GM19035 (cell line): ENCODE measurements around the gene SLC26A9.

ENCODE experiments used
- ATAC-seq: cut with Tn5 transposase; IDR thresholded peaks from one replicate; pipeline ENCODE4 v1.9.1; 2021; ENCODE audit not compliant: unreplicated experiment

The SLC26A9 gene

DNA sequence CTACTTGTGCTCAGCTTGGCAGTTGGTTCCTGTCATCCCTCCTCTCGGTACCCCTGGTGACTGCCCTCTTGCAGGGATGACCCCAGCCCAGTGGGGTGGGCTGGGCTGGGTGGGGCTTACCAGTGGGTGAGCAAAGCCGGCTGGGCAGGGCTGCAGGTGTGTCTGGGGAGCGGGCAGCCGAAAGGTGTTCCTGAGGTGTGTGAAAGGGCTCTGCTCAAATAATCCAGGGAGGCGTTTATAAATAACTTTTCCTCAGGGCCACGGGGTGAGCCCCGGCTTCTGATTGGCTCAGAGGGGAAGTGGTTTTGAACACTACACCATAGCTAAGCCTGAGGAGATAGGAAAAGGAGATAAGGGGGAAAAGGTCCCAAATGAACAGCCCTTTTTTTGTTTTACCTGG is at the start of gene SLC26A9:
Gene SLC26A9, minus strand, starts transcription at position 212 of the 400 bp plus-strand sequence. CDS start 7,636 bp downstream, outside the sequence.
- no peak for ATAC-seq

DNA sequence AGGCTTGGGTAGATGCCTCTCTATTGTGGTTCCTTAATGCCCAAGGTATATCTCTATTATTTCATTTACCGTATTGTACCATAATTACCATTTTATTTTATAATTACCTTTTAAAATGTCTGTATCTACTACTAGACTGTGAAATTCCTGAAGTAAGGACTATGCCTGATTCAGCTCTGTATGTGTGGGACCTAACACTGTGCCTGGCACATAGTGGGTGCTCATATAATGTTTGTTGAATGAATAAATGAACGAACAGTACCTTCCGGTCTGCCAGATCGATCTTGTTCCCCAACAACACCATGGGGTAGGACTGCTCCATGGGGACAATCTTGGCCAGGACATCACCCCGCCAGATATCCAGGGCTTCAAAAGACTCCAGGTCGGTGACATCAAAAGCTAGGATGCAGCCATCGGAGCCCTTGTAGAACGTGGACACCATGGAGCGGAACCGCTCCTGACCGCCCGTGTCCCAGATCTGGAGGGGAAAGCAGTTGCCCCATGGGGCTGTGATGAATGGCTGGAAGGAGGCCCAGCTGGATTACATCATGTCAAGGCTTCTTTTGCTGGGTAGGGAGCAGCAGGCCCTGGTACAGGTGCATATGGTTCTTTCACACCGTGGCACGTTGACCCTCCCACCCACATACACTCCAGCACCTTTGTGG is 49.1 kb upstream of the SLC26A9 start:
- ATAC-seq: no peak

GRCh38 chr1:205991237-205991636 is 48.0 kb upstream of the SLC26A9 start:
- no peak for ATAC-seq

GRCh38 chr1:205990226-205990625 is 47.0 kb upstream of the SLC26A9 start:
- no peak for ATAC-seq

DNA sequence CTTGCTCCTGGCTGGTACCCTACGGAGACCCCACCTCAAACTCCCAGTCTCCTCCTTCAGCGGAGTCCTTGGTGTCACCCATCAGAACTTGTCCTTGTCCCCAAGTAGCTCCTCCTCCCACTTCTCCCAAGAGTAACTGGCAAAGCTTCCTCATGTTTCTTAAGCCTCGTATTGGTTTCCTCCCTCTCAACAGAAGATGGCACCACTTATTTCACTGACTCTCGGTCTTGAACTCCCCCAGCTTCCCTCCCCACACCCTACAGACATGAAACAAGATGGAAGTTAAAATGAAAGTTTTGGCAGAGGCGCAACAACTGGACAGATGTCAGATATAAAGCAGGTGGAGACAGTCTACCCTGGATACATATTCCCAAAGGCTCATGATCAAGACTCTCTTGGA is 46.5 kb upstream of the SLC26A9 start:
- ATAC-seq: no peak

DNA sequence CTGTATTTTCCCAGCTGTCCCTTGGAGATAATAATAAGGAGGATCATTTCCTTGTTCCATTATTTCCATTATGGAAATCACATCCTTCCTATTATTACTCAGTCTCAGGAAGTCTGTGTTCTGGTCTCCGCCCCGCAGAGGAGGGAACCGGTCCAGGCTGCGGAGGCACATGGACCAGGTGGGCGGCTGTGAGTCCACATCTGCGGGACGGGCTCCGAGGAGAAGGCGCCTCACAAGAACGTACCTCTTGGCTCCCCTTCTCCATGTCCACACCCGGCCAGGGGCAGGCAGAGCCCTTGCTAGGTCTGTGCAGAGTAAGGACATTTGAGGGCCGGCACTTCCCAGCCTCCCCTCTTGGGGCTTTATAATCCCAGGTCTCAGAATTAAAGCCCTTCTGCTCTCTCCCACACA is 45.3 kb upstream of the SLC26A9 start:
- ATAC-seq: no peak

- ATAC-seq: no peak
Measured at GRCh38 chr1:205986861-205987260, 43.6 kb upstream of the SLC26A9 start.

DNA sequence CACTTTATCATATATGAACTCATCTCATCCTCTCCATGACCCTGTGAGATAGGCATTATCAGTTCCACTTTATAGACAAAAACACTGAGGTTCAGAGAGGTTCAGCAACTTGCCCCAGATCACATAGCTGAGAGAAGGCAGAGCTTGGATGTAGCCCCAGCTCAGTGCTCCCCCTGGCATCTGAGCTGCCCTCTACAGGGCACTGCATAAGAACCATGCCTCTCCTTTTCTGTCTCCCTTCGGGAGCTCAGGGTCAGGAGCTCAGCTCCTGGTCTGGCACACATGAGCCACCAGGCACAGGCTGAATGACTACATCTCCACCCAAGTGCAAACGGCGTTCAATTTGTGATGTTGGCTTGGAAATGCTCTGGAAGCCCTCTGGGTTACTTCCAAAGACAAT is 43.0 kb upstream of the SLC26A9 start:
- no peak for ATAC-seq

DNA sequence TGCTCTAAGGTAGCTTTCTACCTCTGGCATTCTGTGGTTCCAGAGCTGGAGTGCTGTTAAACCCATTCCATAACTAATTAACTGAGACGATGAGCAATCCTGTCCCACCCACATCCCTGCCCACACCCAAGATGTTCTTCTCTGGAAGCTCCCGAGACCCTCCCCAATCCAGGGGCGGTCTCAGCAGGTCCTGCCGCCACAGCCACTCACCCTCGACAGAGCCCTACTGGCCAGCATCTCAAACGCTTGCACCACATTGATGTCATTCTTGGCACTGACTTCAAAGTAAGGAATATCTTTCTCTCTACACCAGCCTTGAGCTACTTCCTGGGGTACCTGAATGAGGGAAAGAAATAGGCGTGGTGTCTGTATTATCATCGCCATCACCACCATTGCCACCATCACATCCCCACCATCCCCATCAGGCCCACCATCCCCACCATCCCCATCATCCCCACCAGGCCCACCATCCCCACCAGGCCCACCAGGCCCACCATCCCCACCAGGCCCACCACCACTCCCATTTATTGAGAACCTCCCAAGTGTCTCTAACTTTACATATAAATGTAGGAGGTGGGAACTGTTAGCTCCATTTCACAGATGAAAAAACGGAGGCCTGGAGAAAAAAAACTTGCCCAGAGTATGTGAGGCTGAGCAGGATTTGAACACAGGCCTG is 42.2 kb upstream of the SLC26A9 start:
- ATAC-seq: no peak

DNA sequence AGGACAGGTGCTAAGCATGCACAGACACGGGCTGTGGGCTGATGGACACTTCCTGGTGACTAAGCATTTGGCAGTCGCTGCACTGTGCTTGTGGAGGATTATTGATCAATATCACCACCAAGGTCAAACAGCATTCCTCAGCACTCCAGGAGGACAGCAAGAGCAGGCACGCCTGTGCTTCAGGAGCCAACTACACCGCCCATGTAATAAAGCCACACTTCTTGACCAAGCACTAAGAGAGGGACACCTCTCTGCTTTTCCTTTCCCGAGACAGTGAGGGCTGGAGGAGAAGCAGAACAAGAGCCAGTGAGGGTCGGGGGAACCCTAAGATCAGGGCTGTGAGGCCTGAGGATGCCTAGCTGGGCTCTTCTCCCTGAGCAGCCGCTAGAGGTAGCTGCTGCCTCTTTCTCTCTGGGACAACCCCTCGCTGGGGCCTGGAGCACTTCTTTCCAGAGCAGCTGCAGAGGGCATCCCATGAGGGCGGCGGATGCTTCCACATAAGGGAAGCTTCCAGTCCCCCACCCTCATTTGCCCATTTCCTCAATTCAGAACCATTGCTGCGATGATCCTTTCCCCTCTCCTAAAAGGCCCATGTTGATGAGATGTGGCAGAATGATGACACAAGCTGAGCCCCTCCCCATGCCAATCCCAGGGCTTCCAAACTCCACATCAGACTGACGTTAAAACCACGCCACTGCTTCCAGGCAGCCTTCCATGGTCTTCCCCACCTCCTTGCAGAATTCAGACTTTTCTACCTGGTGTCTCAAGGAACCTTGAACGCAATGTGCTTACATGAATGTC is 40.9 kb upstream of the SLC26A9 start:
- ATAC-seq: no peak

GRCh38 chr1:205981257-205981656 is 38.0 kb upstream of the SLC26A9 start:
- no peak for ATAC-seq

- ATAC-seq: no peak
Measured at GRCh38 chr1:205980237-205980870, 37.1 kb upstream of the SLC26A9 start.

- no peak for ATAC-seq
Measured at GRCh38 chr1:205979301-205979700, 36.0 kb upstream of the SLC26A9 start.

DNA sequence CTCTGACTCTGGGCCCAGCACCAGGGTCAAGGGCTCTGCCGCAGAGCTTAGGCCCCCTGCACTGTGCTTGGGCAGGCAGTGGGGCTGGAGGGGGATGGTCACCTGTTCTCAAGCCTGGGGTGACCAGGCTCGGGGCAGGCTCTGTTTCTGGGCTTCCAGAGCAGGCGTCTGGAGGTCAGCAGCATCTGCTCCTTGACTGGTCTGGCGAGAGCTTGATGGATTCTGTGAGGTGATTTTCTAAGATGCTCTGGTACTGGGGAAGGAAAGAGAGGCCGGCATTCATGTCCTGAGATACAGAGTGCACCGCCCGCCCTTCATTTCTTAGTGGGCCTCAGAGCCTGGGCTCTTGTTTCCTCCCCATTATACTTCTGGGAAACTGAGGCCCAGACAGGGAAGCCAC is 35.4 kb upstream of the SLC26A9 start:
- no peak for ATAC-seq

DNA sequence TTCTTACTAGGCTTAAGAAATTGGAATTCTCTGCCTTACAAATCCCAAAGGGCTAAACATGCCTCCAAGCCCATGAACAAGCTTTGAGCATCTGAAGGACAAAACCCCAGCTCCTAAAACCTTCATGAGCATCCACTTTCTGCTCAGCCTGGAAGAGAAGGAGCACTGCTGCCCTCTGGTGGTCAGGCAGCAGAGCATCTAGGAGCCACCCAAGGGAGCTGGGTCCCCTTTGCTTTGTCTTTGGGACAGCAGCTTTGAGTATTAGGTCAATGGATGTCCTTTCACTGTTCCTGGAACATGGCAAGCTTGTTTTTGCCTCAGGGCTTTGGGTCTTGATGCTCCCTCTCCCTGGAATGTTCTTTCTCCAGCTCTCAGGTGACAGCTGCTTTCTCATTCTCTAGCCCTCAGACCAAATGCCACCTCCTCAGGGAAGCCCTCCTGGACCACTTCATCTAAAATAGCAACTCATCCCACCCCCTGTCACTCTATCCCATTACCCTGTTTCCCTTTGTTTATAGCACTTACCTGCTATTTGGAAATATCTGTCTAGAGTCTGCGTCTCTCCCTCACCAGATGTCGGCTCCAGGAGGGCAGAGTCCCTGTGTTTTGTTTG is 34.3 kb upstream of the SLC26A9 start:
- peak; percentile 59 for ATAC-seq

GRCh38 chr1:205976708-205977401 is 33.6 kb upstream of the SLC26A9 start:
- no peak for ATAC-seq

- ATAC-seq: no peak
Measured at GRCh38 chr1:205976036-205976435, 32.8 kb upstream of the SLC26A9 start.

- ATAC-seq: no peak
Measured at GRCh38 chr1:205975387-205975998, 32.2 kb upstream of the SLC26A9 start.

DNA sequence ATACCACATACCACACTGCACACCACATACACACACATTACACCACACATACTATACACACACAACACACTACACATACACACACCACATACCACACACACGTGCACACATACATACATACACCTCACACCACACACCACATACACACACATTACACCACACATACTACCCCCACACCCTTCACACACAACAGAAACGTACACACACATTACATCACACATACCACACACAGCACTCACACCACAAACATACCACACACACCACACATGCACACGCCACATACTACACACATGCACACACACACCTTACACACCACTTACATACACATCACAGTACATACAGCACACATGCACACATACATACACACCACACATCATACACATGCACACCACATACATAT is 31.5 kb upstream of the SLC26A9 start:
- ATAC-seq: no peak
